ENCODE results near the gene TBC1D7.
A peak's percentile ranks its signal among the peaks of the same experiment; 100 is the strongest.

The TBC1D7 gene

GRCh38 chr6:13294499-13295069 is 33.8 kb downstream of the TBC1D7 start:
- no peak for DNase-seq (ENCODE audit: low read depth)

GRCh38 chr6:13292774-13293173 is 35.6 kb downstream of the TBC1D7 start:
- no peak for DNase-seq (ENCODE audit: low read depth)

GRCh38 chr6:13290335-13290734 is 38.0 kb downstream of the TBC1D7 start:
- DNase-seq (ENCODE audit: low read depth), result no peak

- DNase-seq (ENCODE audit: low read depth), result no peak
Measured at GRCh38 chr6:13289789-13290318, 38.5 kb downstream of the TBC1D7 start.

DNA sequence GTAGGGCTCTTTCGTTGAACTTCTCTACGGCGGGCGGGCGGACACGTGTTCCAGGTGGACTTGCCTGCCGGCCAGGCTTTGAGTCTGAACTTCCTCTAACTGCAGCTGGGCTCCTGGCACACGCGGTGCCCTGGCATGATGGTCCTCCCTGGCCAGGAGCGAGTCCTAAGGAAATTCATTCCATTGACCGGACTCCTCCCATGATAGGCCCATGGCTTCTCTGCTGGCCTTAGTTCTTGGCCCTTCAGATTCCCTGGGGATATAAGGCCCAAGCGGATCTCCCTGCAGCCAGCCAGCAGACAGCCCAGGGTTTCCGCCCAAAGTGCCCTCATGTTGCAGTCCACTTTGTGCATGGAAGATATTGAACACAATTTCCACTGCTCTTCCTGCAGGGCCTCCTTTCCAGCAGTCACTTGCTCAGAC is 39.4 kb downstream of the TBC1D7 start:
- DNase-seq (ENCODE audit: low read depth), result no peak

GRCh38 chr6:13288481-13288880 is 39.9 kb downstream of the TBC1D7 start:
- DNase-seq (ENCODE audit: low read depth), result no peak

DNA sequence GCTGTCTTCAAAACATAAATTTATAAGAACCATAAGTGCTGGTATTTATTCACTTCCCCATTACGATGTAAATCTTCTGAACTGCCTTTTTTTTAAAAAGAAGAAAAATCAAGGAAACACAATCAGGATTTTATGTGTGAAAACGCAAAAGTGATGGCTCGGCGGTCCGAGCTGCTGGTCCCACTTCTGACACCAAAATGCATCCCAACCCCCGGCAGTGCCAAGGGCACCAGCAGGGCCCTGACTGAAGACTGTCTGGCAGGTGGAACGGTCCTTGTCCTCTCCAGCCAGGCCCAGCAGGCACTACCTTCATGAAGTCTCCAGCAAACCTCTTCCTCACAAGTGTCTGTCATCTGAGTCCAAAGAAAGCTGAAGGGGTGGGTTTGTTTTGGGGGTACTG is 41.2 kb downstream of the TBC1D7 start:
- DNase-seq (ENCODE audit: low read depth), result no peak

GRCh38 chr6:13286181-13286580 is 42.2 kb downstream of the TBC1D7 start:
- no peak for DNase-seq (ENCODE audit: low read depth)

DNA sequence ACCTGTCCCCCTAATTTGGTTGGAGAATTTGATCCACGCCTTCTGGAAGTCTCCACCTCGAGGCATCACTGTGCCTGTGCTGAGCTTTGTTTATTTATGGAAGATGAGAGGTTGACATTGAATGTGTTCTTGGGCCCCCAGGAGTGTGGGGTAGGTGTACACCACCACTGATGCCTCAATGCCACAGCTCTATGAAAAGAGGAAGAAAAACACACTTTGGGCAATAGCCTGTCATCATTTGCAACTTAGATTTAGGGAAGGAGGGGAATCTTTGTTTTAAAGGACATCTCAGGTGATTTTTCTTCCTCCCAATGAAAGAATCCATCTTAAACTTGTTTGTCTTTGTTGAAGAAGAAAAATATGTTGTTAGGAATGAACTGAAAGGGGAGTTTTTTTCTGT is 42.6 kb downstream of the TBC1D7 start:
- no peak for DNase-seq (ENCODE audit: low read depth)

DNA sequence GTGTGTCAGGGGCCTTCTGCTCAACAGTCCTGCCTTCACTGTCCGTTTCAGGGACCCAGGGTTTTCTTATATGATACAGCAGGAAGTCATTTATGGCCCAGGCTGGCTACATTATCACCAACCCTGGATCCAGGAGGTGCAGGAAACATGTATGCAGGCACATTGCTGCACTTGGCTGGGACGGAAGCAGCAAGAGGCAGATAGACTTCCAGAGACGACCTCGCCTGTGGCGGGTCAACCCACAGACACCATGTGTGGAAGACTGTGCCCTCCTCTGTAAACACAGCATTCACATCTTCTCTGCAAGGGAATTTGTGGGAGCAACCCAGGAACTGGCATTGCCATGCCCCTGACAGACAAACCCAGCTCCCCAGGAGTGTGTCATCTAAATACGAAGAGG is 43.7 kb downstream of the TBC1D7 start:
- no peak for DNase-seq (ENCODE audit: low read depth)

GRCh38 chr6:13283331-13283730 is 45.0 kb downstream of the TBC1D7 start:
- DNase-seq (ENCODE audit: low read depth), result no peak

- no peak for DNase-seq (ENCODE audit: low read depth)
Measured at GRCh38 chr6:13282393-13283069, 45.8 kb downstream of the TBC1D7 start.

DNA sequence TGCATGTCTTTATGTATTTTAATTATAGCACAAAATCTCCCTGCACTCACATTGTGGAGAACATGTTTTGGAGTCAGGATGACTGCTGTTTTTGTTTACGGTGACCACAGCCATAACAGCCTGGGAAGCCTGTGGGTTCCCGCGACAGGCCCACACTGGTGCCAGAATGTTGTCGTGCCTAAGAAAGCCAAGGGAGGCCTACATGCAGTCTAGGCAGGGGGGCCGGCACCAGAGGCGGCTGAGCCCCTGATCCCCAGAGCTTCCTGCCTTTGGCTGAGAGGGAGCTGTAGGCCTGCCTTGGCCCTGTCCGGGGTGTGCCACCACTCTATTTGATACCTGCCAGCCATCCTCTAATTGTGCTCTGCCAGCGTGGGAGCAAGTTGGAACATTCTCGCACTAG is 46.7 kb downstream of the TBC1D7 start:
- DNase-seq (ENCODE audit: low read depth), result no peak

- DNase-seq (ENCODE audit: low read depth), result no peak
Measured at GRCh38 chr6:13280254-13280653, 48.1 kb downstream of the TBC1D7 start.

- DNase-seq (ENCODE audit: low read depth), result no peak
Measured at GRCh38 chr6:13278991-13279390, 49.3 kb downstream of the TBC1D7 start.

DNA sequence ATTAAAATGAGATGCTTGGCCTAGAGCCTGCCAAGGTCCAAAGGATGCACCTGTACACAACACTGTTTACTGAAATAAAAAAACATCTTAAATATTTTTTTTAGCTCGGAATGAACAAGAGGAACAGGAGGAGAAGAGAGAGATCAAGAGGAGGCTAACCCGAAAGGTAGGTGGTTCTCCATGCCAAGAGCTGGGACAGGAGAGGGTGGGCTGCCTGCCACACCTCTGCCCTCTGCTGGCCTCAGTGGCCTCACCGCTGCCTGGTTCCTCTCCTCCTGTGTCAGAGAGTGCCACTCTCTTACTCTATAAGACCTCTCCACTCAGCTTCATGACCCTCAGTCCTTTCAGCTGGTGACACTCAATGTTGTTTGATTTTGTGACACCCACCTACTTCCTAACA is 50.2 kb downstream of the TBC1D7 start:
- no peak for DNase-seq (ENCODE audit: low read depth)

GRCh38 chr6:13277231-13277630 is 51.1 kb downstream of the TBC1D7 start:
- no peak for DNase-seq (ENCODE audit: low read depth)

- DNase-seq (ENCODE audit: low read depth), result no peak
Measured at GRCh38 chr6:13275435-13275989, 52.8 kb downstream of the TBC1D7 start.

DNA sequence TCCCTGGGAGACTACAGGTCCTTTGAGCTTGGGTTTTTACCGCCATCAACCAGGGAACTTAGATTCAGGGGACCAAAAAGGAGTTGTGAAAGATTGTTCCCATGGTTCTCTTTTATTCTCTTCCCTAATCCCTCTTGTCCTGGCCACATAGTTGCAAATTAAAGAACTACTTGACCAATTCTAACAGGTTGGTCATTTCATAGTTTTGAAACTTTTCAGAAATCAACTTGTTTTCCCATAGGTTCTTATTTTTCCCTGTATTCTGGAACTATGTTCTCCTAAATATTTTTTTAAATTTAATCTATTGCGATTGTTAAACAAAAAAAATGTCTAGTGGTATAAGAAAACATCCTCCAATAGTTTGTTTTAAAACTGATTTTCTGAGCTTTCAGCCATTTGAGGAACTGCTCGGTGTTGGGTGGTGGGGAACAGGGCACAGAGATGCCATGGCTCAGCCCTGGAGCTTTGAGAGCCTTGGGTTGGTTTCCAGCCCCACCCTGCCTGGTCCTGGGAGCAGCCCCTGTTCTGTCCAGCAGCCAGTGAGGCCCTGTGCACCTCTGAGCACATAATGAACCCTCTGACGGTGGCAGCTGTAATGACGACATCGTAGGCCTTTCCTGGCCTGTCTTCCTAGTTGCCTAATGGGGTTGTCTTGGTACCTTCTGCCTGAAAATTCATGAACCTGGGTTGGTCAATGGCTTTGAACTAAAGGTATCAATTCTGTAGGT is 53.5 kb downstream of the TBC1D7 start:
- DNase-seq (ENCODE audit: low read depth), result no peak

DNA sequence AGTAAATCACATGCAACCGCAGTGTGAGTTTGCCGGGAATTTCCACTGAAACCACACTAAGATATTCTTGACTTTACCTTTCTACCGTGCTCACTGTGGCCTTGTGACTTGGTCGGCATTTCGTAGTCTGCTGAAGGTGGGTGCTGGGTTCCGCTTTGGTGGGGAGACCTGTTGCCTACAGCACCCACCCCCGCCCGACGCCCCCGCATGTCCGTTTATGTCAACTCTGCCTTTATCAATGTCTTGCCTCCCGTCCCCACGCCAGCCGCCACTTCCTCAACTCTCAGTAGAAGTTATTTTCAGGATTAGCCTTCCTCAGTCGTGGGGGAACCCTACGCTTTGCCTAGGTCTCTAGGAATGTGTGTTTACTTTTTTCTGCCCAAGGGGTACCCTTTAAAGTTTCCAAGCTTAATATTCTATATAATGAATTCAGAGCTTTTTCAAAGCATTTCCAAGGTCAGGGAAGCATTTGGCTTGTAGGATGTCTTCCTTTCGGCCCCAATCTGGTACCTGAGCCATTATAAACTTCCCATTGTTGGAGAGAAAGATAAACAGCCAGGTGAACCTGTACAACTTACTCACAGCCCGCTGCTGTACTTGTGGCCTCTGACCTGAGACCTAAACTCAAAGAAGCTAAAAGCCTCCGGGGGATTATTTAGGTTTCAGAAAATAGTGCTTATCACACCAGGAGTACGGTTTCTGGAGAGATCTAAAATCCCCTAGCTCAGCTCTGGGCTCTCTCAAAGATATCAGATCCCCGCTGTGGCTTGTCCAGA is 54.2 kb downstream of the TBC1D7 start:
- DNase-seq (ENCODE audit: low read depth), result peak; percentile 35

GRCh38 chr6:13273202-13273930 is 55.0 kb downstream of the TBC1D7 start:
- DNase-seq (ENCODE audit: low read depth), result no peak

All from activated T-cell treated with anti-CD3 and anti-CD28 coated beads for 48 hours (primary cell).